ENCODE measurements around the gene CENPH. TPM values are rescaled to one million over a fixed set of nuclear protein-coding genes. Genes with fewer than 3 reads are reported as not detected.

CENPH gene
- total and polyA plus RNA-seq, 2 of the 13 experiments (the other 11 are each of a cell fraction or from before 2014, with no cell fraction given): 11.2 to 28.8 TPM

- TF ChIP-seq, protein P1, sequence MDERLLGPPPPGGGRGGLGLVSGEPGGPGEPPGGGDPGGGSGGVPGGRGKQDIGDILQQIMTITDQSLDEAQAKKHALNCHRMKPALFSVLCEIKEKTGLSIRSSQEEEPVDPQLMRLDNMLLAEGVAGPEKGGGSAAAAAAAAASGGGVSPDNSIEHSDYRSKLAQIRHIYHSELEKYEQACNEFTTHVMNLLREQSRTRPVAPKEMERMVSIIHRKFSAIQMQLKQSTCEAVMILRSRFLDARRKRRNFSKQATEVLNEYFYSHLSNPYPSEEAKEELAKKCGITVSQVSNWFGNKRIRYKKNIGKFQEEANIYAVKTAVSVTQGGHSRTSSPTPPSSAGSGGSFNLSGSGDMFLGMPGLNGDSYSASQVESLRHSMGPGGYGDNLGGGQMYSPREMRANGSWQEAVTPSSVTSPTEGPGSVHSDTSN (CRISPR knock-in tag; IDR thresholded peaks at IDR 0.05): no peak
- TF ChIP-seq HOXA3 (CRISPR knock-in tag; IDR thresholded peaks at IDR 0.05) (peak; percentile 69), SALL1 (CRISPR knock-in tag; IDR thresholded peaks at IDR 0.05) (peak; percentile 88), ELF3 (CRISPR knock-in tag; IDR thresholded peaks at IDR 0.05) (peak; percentile 69; the same call in 1 of the 2 replicates), ZFYVE20 (CRISPR knock-in tag; IDR thresholded peaks at IDR 0.05; ENCODE audit: borderline replicate concordance, low read depth) (no peak), SP5 (CRISPR knock-in tag; IDR thresholded peaks at IDR 0.05; ENCODE audit: borderline replicate concordance, low read depth) (peak; percentile 89; the same call in 1 of the 2 replicates), ZNF280B (CRISPR knock-in tag; IDR thresholded peaks at IDR 0.05; ENCODE audit: borderline replicate concordance) (peak; percentile 81), KLF16 (CRISPR knock-in tag; IDR thresholded peaks at IDR 0.05) (peak in 1 of 2 experiments; percentile 49; a peak in 1 of 4 replicates), ZKSCAN5 (CRISPR knock-in tag; IDR thresholded peaks at IDR 0.05) (0 out of 2 replicates have a peak, but pooled peaks have one; percentile 46), CHD2 (IDR thresholded peaks at IDR 0.05; ENCODE audit: low read depth, low read length) (peak; percentile 77), ATF7-NPFF (CRISPR knock-in tag; IDR thresholded peaks at IDR 0.05; ENCODE audit: low read depth) (peak; percentile 74; the same call in 1 of the 2 replicates), ZNF75D (CRISPR knock-in tag; IDR thresholded peaks at IDR 0.05; ENCODE audit: borderline replicate concordance) (no peak), KLF11 (CRISPR knock-in tag; IDR thresholded peaks at IDR 0.05) (peak; percentile 80; the same call in 1 of the 2 replicates), ZNF687 (CRISPR knock-in tag; IDR thresholded peaks at IDR 0.05) (peak; percentile 99), ZNF782 (CRISPR knock-in tag; IDR thresholded peaks at IDR 0.05; ENCODE audit: borderline replicate concordance) (no peak), ZNF468 (CRISPR knock-in tag; IDR thresholded peaks at IDR 0.05) (peak; percentile 75; the same call in 1 of the 2 replicates)
- TF ChIP-seq, protein P2, sequence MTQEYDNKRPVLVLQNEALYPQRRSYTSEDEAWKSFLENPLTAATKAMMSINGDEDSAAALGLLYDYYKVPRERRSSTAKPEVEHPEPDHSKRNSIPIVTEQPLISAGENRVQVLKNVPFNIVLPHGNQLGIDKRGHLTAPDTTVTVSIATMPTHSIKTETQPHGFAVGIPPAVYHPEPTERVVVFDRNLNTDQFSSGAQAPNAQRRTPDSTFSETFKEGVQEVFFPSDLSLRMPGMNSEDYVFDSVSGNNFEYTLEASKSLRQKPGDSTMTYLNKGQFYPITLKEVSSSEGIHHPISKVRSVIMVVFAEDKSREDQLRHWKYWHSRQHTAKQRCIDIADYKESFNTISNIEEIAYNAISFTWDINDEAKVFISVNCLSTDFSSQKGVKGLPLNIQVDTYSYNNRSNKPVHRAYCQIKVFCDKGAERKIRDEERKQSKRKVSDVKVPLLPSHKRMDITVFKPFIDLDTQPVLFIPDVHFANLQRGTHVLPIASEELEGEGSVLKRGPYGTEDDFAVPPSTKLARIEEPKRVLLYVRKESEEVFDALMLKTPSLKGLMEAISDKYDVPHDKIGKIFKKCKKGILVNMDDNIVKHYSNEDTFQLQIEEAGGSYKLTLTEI (CRISPR knock-in tag; conservative IDR thresholded peaks at IDR 0.05): no peak
- TF ChIP-seq, protein P3, sequence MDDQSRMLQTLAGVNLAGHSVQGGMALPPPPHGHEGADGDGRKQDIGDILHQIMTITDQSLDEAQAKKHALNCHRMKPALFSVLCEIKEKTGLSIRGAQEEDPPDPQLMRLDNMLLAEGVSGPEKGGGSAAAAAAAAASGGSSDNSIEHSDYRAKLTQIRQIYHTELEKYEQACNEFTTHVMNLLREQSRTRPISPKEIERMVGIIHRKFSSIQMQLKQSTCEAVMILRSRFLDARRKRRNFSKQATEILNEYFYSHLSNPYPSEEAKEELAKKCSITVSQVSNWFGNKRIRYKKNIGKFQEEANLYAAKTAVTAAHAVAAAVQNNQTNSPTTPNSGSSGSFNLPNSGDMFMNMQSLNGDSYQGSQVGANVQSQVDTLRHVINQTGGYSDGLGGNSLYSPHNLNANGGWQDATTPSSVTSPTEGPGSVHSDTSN (CRISPR knock-in tag; IDR thresholded peaks at IDR 0.05; ENCODE audit: borderline replicate concordance): no peak
These were observed 22.5 kb upstream of the CENPH start, which contains the start of gene CCNB1 (continued) for GRCh38 chr5:69166686-69167492.

Data from HepG2 (cell line).